ENCODE data around the gene CHD6.

The CHD6 gene

DNA sequence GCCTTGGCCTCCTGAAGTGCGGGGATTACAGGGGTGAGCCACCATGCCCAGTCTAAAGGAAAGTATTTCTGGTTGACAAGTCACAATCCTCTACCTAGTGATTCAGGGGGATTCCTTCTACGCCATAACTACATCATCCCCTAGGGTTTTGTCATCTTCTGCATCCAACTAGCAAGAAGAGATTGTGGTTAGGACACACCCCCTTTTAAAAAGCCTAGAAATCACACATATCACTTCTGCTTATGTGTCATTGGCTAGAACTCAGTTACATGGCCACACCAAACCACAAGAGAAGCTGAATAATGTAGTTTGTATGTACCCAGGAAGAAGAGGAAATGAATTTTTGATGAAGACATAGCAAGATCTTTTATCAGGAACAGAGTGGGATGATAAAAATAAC, 14.7 kb upstream of the CHD6 start:
- H3K4me1 Mint-ChIP-seq (ENCODE audit: low read depth), result no peaks in the 10 kb centered on the region
- H3K27ac Mint-ChIP-seq, result no peak overlapping the region
- H3K36me3 Mint-ChIP-seq (ENCODE audit: low read depth), result no peaks in the 10 kb centered on the region
- peaks cover under 1% of the 10 kb centered on the region for H3K27me3 Mint-ChIP-seq (ENCODE audit: low read depth)
- no peak overlapping the region for H3K4me3 Mint-ChIP-seq
- H3K9me3 Mint-ChIP-seq, result no peaks in the 10 kb centered on the region

DNA sequence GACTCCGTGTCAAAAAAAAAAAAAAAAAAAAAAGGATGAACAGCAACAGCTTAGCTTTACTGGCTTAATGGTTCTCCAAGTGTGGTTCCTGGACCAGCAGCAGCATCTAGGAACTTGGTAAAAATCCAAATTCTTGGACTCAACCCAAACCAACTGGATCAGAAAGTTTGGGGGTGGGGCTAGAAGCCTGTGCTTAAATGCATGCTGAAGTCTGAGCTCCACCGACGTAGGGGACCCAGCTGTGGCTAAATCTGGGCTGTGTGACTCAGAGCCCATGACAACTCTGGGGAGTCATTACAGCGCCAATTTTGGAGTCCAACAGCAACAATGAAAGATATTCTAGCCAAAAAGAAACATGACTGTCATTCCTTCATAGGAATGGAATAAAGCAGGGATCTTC, 13.6 kb upstream of the CHD6 start:
- no peaks in the 10 kb centered on the region for H3K4me1 Mint-ChIP-seq (ENCODE audit: low read depth)
- no peak overlapping the region for H3K4me3 Mint-ChIP-seq
- H3K27ac Mint-ChIP-seq, result no peak overlapping the region
- H3K9me3 Mint-ChIP-seq, result no peaks in the 10 kb centered on the region
- no peaks in the 10 kb centered on the region for H3K36me3 Mint-ChIP-seq (ENCODE audit: low read depth)
- H3K27me3 Mint-ChIP-seq (ENCODE audit: low read depth), result peaks cover 4% of the 10 kb centered on the region

DNA sequence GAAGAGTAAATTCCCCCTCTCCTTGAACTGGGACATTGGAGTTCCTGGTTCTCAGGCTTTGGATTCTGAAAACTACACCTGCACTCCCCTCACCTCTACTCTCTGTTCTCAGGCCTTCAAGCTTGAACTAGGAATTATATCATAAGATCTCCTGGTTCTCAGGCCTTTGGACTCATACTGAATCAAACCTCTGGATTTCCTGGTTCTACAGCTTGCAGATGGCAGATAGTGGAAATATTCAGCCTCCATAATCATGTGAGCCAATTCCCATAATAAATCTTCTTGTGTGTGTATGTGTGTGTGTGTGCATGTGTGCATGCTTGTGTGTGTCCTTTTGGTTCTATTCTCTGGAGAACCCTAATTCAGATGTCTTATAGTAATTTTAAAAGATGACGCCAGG, 12.7 kb upstream of the CHD6 start:
- Mint-ChIP-seq H3K4me3 (no peak overlapping the region), H3K27me3 (ENCODE audit: low read depth) (peaks cover 4% of the 10 kb centered on the region), H3K27ac (no peak overlapping the region), H3K9me3 (no peaks in the 10 kb centered on the region), H3K36me3 (ENCODE audit: low read depth) (no peaks in the 10 kb centered on the region), H3K4me1 (ENCODE audit: low read depth) (no peaks in the 10 kb centered on the region)

DNA sequence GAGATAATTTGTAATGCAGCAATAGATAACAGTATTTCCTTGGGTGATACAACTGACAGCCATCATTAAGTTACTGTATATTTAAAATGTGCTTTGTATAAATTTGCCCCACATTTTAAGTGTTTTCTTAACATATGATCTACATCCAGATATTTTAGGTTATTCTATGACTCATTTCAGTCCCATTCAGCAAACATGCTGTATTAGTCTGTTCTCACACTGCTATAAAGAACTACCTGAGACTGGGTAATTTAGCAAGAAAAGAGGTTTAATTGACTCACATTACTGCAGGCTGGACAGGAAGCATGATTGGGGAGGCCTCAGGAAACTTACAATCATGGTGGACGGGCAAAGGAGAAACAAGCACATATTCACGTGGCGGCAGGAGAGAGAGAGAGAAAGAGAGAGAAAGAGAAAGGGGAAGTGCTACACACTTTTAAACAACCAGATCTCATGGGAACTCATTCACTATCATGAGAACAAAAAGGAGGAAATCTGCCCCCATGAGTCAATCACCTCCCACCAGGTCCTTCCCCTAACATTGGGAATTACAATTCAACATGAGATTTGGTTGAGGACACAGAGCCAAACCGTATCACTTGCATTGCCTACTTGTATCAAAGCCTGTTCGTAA, 9.6 kb upstream of the CHD6 start:
- Mint-ChIP-seq H3K27ac (no peak overlapping the region), H3K4me3 (no peak overlapping the region), H3K27me3 (ENCODE audit: low read depth) (peaks cover 4% of the 10 kb centered on the region)

DNA sequence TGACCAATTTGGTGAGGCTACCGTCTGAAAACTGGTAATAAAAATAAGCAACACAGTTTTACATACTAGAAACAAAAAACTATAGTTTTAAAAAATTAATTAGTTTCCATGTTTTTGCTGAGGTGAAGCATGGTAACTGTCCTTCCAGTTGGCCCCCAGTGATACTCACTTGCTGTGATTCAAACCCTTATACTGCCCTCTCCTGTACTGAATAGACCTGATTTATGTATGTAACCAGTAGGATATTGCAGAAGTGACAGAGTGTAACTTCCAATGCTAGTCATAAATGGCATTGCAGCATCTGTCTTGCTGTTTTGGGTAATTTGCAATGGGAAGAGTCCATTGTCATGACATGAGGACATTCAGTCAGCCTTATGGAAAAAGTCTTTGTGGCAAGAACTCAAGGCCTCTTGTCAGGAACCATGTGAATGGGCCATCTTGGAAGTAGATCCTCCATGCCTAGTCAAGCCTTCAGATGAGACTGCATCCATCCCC, 8.9 kb upstream of the CHD6 start:
- Mint-ChIP-seq H3K4me1 (ENCODE audit: low read depth) (no peaks in the 10 kb centered on the region), H3K27me3 (ENCODE audit: low read depth) (peaks cover 10% of the 10 kb centered on the region), H3K36me3 (ENCODE audit: low read depth) (no peaks in the 10 kb centered on the region), H3K9me3 (no peaks in the 10 kb centered on the region), H3K4me3 (no peak overlapping the region), H3K27ac (no peak overlapping the region)

More for the DNA sequence above, 9.6 kb upstream of the CHD6 start:
- Mint-ChIP-seq H3K9me3 (no peaks in the 10 kb centered on the region), H3K4me1 (ENCODE audit: low read depth) (no peaks in the 10 kb centered on the region), H3K36me3 (ENCODE audit: low read depth) (no peaks in the 10 kb centered on the region)

DNA sequence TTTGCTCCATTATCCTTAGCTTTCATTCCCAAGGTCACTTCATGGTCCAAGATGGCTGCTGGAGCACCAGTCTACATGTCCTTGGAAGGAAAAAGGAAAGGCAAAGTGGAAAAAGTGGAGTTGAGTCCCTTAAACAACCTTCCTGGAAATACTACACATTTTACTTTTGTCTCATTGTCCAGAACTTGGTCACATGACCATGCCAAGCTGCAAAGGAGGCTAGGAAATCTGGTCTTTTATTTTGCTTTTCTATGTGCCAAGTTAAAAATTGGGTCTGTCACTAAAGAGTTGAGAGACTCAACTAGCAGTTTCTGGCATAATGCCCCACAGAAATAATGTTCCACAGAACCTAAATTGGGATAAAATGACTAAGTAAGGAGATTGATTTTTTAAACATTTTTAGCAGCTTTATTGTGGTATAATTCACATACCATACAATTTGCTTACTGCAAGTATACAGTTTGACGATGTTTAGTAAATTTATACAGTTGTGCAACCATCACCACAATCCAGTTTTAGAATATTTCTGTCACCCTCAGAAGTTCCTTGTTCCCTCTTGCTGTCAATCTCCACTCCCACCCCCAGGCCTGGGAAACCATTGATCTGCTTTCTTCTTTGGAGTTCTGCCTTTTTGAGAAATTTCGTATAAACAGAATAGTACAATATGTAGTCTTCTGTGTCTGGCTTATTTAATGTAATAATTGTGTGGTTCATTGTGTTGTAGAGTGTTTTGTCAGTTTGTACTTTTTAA, 5.6 kb upstream of the CHD6 start:
- Mint-ChIP-seq H3K4me3 (no peak overlapping the region), H3K27me3 (ENCODE audit: low read depth) (peaks cover 27% of the 10 kb centered on the region)

DNA sequence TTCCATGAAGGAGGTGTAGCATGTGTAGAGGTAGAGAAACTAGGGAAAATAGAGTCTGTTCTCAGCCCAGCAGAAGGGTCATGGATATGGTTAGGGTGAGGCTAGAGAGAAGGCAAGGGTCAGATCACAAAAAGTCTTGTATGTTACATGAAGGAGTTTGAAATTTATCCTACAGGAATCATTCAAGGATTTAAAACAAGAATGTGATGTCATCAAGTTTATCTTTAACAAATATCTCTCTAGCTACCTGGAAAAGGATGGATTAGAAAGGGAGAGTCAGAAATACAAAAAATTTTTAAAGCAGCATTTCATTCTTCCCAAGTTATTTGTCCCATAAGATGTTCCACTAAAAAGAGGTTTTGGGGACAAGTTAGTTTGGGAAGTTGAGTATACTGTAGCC, 4.4 kb upstream of the CHD6 start:
- no peak overlapping the region for H3K27ac Mint-ChIP-seq
- H3K36me3 Mint-ChIP-seq (ENCODE audit: low read depth), result no peaks in the 10 kb centered on the region
- H3K4me3 Mint-ChIP-seq, result no peak overlapping the region
- H3K9me3 Mint-ChIP-seq, result no peaks in the 10 kb centered on the region
- peaks cover 6% of the 10 kb centered on the region for H3K4me1 Mint-ChIP-seq (ENCODE audit: low read depth)
- H3K27me3 Mint-ChIP-seq (ENCODE audit: low read depth), result peaks cover 23% of the 10 kb centered on the region

More for the DNA sequence above, 5.6 kb upstream of the CHD6 start:
- Mint-ChIP-seq H3K27ac (no peak overlapping the region), H3K4me1 (ENCODE audit: low read depth) (peaks cover 6% of the 10 kb centered on the region), H3K36me3 (ENCODE audit: low read depth) (no peaks in the 10 kb centered on the region), H3K9me3 (no peaks in the 10 kb centered on the region)

DNA sequence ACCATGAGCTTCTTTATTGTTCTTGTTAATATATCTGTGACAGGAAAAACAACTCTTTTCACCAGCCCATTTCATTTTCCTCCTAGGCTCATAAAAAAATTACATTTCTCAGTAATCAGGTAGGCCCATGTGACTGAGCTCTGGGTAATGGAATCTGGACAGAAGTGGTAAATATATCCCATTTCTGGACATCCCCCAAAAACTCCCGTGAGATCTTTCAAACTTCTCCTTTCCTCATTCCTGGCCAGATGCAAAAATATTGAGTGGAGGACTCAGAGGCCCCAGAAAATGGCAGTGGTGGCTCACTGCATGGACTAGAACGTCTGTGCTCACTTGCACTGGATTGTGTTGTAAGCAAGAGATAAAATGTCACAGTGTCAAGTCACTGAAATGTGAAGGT, 3.8 kb upstream of the CHD6 start:
- Mint-ChIP-seq H3K4me3 (no peak overlapping the region), H3K4me1 (ENCODE audit: low read depth) (peaks cover 10% of the 10 kb centered on the region), H3K36me3 (ENCODE audit: low read depth) (no peaks in the 10 kb centered on the region), H3K27me3 (ENCODE audit: low read depth) (peaks cover 22% of the 10 kb centered on the region), H3K27ac (no peak overlapping the region), H3K9me3 (no peaks in the 10 kb centered on the region)

DNA sequence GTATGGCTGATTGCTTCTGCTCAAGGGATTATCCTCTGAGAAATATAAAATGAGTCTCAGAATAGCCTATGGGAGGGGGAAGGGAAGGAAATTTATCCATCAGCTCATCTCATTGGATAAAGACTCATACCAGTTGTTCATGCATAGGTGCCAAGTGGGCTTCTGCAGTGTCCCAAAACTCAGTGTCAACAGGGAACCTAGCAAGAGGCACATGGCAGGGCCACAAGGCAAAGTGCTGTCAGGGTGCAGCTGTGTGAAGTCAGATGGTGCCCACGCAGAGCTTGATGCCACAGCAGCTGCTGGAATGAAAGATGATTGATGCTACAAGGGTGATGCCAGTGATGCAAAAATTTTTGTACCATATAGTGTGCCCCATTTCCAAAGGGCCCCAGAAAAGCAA, 3.2 kb upstream of the CHD6 start:
- Mint-ChIP-seq H3K9me3 (no peaks in the 10 kb centered on the region), H3K27ac (no peak overlapping the region), H3K4me1 (ENCODE audit: low read depth) (peaks cover 16% of the 10 kb centered on the region), H3K4me3 (no peak overlapping the region), H3K36me3 (ENCODE audit: low read depth) (no peaks in the 10 kb centered on the region), H3K27me3 (ENCODE audit: low read depth) (peaks cover 22% of the 10 kb centered on the region)

DNA sequence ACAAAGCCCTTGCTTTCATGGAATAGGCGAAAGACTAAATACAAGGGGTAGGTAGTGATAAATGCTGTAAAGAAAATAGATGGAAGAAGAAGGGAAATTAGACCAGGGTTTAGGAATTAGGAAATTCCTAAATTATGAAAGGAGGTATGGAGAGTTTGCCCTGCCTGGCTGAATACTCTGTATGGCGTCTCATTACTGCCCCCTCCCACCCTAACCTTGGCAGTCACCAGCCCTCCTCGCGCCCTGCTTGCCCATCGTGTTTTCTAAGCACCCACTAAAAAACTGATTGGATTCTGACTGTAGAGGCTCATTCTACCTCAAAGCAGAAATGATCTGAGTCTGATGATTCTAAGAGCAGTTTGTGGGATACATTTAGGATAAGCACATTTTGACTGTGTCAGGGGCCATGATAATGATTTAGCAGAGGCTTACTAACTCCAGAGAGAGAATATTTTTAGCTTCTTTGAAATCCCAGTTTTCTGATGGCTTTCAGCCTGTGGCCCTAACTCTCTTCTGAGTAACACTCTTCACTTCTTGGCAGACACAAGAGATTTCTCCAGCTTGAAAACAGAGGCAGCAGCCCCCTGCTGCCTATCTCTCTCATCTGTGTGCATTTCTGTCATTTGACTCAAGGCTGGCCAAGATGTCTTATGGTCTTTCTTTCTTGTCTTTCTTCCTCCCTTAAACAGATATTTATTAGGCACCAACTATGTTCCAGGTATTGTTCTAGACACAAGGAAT, 1.4 kb upstream of the CHD6 start:
- no peak overlapping the region for H3K27ac Mint-ChIP-seq
- no peaks in the 10 kb centered on the region for H3K36me3 Mint-ChIP-seq (ENCODE audit: low read depth)
- H3K9me3 Mint-ChIP-seq, result no peaks in the 10 kb centered on the region
- peaks cover 26% of the 10 kb centered on the region for H3K4me1 Mint-ChIP-seq (ENCODE audit: low read depth)
- H3K4me3 Mint-ChIP-seq, result peak overlapping the region; percentile 67
- H3K27me3 Mint-ChIP-seq (ENCODE audit: low read depth), result peaks cover 22% of the 10 kb centered on the region

DNA sequence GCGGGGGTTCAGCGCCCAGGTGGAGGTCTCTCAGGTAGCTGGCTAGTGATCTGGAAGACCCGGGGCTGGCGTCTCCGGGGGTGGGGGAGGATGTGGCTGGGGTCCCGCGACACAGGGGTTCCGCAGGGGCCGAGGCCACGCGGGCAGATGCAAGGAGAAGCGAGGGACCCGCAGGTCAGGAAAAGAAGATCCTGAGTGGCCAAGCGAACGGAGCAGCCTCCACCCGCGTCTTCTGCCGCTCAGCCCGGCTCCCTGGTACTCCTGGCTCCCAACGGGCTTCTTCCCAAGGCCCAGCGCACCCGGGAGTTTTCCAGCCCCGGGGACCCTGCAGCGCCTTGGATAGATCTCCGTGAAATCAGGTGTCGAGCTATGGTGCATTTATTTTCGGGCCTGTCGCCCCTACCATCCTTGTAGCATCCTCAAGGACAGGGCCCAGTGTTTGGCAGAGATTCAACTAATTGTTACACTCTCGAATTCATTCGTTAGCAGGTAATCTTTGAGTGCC, 682 bp upstream of the CHD6 start:
- peaks cover 26% of the 10 kb centered on the region for H3K4me1 Mint-ChIP-seq (ENCODE audit: low read depth)
- no peaks in the 10 kb centered on the region for H3K9me3 Mint-ChIP-seq
- no peak overlapping the region for H3K27ac Mint-ChIP-seq
- H3K36me3 Mint-ChIP-seq (ENCODE audit: low read depth), result no peaks in the 10 kb centered on the region
- peaks cover 22% of the 10 kb centered on the region for H3K27me3 Mint-ChIP-seq (ENCODE audit: low read depth)
- peak overlapping the region; percentile 67 for H3K4me3 Mint-ChIP-seq

DNA sequence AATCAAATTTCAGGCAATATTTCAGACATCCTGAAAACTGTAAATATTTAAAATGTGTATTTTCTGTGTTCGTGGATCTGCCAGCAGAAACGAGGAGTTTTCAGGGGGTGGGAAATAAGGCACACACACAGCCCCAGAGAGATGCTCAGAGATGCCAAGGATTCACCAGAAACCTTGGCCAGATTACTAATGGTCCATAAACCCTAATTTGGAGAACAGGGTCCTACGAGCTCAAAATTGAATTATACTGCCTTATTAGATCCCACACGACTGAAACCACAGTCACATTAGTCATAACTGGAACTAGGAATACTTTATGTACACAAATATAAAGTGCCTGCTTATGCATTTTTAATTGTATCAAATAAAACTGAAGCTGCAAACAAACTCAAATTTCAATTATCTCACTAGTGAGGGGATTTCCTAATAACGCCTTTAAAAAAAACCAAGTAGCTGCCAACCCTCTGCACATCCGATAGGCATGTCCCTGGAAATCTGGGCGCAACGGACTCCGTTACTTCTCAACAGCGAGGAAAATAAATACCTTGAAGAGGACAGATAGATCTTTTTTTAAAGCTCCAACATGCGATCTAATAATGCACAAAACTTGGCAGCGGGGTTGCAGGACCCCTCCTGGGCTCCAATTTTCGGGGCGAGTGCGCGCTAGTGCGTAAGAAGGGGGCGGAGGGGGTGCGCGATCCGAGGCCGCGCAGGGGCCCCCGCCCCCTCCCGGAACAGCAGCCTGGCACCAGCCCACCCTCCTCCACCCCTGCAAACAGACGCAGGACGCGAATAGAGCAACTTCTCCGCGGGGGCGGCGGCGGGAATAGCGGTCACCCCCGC, 897 bp downstream of the CHD6 start:
- peaks cover 29% of the 10 kb centered on the region for H3K4me1 Mint-ChIP-seq (ENCODE audit: low read depth)
- H3K36me3 Mint-ChIP-seq (ENCODE audit: low read depth), result no peaks in the 10 kb centered on the region
- peak overlapping the region; percentile 91 for H3K4me3 Mint-ChIP-seq
- peaks cover 19% of the 10 kb centered on the region for H3K27me3 Mint-ChIP-seq (ENCODE audit: low read depth)
- peak overlapping the region; percentile 78 for H3K27ac Mint-ChIP-seq
- no peaks in the 10 kb centered on the region for H3K9me3 Mint-ChIP-seq

DNA sequence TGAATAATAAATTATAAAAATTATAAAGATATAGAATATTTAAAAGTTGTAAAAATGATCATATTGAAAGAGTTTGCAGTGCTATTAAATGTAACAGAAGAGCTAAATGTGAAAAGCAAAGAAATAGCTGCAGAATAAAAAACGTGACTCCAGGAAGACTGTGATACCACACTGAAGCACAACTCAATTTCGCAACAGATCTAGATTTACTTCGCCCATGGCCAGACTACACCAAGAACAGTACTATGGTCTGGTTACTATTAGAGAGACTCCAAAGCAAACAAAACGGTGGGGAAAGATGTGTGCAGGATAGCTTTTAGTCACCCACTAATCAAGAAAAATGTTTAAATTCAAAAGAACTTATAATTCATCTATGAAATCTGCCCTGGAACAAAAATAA, 1.9 kb downstream of the CHD6 start:
- Mint-ChIP-seq H3K4me1 (ENCODE audit: low read depth) (peaks cover 29% of the 10 kb centered on the region), H3K36me3 (ENCODE audit: low read depth) (no peaks in the 10 kb centered on the region), H3K27ac (no peak overlapping the region), H3K27me3 (ENCODE audit: low read depth) (peaks cover 14% of the 10 kb centered on the region), H3K9me3 (no peaks in the 10 kb centered on the region), H3K4me3 (peak overlapping the region; percentile 91)

DNA sequence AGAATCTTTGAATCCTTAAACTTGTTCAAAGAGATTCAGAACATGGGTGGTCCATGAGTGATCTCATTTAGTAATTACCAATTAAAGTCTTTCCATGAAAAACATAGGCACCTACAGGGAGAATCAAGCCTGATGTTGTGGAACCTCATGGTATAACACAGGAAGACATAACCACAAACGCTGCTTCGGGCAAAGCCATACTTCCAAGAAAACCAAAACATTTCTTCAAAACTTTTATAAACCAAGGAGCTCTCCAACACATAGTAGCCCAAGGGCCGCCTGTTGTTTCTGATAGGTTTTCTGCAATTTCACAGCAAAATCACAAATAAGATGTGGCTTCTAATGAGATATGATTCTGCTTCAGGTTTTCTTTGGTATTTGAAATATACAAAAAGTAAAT, 2.5 kb downstream of the CHD6 start:
- Mint-ChIP-seq H3K27ac (no peak overlapping the region), H3K36me3 (ENCODE audit: low read depth) (no peaks in the 10 kb centered on the region), H3K9me3 (no peaks in the 10 kb centered on the region), H3K4me1 (ENCODE audit: low read depth) (peaks cover 29% of the 10 kb centered on the region), H3K27me3 (ENCODE audit: low read depth) (peaks cover 9% of the 10 kb centered on the region), H3K4me3 (peak overlapping the region; percentile 91)

Data from T-helper 1 cell treated with Interleukin-12 subunit alpha and Interleukin-12 subunit beta and Interleukin-4 antibody, amounts not matched to agents 30 μg/mL and 1 μg/mL, for 36 hours (primary cell).